ENCODE data around the gene TMEM107.
"Not testable (repeated sequence)": the region's sequence is repeated elsewhere in the genome, so short reads cannot be mapped to it uniquely, and the experiment has no call there.

Gene TMEM107

GRCh38 chr17:8176197-8176940 lies at the start of gene TMEM107:
Gene TMEM107, minus strand, starts transcription at chr17:8176380. Its CDS starts 94 bp downstream, at chr17:8176286.
- peak; percentile 91 for DNase-seq

- DNase-seq = no peak
Measured at GRCh38 chr17:8224891-8225812, 49.0 kb upstream of the TMEM107 start.

GRCh38 chr17:8223356-8224126 lies 47.4 kb upstream of the TMEM107 start:
- DNase-seq = peak; percentile 61

GRCh38 chr17:8222630-8223355 lies 46.6 kb upstream of the TMEM107 start:
- peak; percentile 91 for DNase-seq

- DNase-seq = no peak
Measured at GRCh38 chr17:8222380-8222629, 46.1 kb upstream of the TMEM107 start.

- peak; percentile 96 for DNase-seq
Measured at GRCh38 chr17:8221663-8222379, 45.6 kb upstream of the TMEM107 start.

- peak; percentile 93 for DNase-seq
Measured at GRCh38 chr17:8220783-8221662, 44.8 kb upstream of the TMEM107 start.

- not testable (repeated sequence) for DNase-seq
Measured at GRCh38 chr17:8214000-8214399, 37.8 kb upstream of the TMEM107 start.

GRCh38 chr17:8212312-8213180 lies 36.4 kb upstream of the TMEM107 start:
- no peak for DNase-seq

- DNase-seq = no peak
Measured at GRCh38 chr17:8210761-8211458, 34.7 kb upstream of the TMEM107 start.

- peak; percentile 97 for DNase-seq
Measured at GRCh38 chr17:8209907-8210760, 34.0 kb upstream of the TMEM107 start, which contains the start of gene AURKB. Gene AURKB, minus strand, starts transcription at chr17:8210575. Its CDS starts 351 bp downstream, at chr17:8210224.

GRCh38 chr17:8206536-8206935 lies 30.4 kb upstream of the TMEM107 start:
- no peak for DNase-seq

GRCh38 chr17:8204761-8205555 lies 28.8 kb upstream of the TMEM107 start:
- DNase-seq = no peak

- peak; percentile 84 for DNase-seq
Measured at GRCh38 chr17:8192070-8192815, 16.1 kb upstream of the TMEM107 start.

GRCh38 chr17:8190506-8190905 lies 14.3 kb upstream of the TMEM107 start:
- no peak for DNase-seq

GRCh38 chr17:8189711-8190477 lies 13.7 kb upstream of the TMEM107 start, which contains the start of gene BORCS6:
Gene BORCS6, minus strand, starts transcription at chr17:8190180. Its CDS starts 40 bp downstream, at chr17:8190140.
- peak; percentile 98 for DNase-seq
